ENCODE measurements around the gene GUCY2C.

DNA sequence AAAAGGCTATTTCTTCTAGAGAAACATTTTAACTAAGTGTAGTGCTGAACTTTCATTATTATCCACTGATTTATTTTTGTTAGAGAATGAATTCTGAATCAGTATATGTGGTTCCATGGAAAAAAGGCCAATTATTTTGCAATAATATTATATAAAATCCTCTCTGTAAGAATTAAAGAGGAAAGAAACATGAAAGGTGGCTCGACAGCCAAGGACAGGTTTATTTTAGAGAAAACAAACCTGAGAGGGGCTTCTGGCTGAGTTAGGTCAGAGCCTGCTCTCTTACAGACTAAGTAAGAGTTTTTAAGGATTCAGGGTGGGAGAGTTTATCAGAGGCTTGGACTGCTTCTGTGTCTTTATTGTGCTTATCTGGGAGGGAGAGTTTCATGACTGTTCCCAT, 46.7 kb upstream of the GUCY2C start:
- TF ChIP-seq POLR2A (IDR thresholded peaks at IDR 0.05) (no peak), EP300 (IDR thresholded peaks at IDR 0.05) (no peak), POLR2AphosphoS5 (IDR thresholded peaks at IDR 0.05) (no peak)
- TF ChIP-seq, protein P1, sequence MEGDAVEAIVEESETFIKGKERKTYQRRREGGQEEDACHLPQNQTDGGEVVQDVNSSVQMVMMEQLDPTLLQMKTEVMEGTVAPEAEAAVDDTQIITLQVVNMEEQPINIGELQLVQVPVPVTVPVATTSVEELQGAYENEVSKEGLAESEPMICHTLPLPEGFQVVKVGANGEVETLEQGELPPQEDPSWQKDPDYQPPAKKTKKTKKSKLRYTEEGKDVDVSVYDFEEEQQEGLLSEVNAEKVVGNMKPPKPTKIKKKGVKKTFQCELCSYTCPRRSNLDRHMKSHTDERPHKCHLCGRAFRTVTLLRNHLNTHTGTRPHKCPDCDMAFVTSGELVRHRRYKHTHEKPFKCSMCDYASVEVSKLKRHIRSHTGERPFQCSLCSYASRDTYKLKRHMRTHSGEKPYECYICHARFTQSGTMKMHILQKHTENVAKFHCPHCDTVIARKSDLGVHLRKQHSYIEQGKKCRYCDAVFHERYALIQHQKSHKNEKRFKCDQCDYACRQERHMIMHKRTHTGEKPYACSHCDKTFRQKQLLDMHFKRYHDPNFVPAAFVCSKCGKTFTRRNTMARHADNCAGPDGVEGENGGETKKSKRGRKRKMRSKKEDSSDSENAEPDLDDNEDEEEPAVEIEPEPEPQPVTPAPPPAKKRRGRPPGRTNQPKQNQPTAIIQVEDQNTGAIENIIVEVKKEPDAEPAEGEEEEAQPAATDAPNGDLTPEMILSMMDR (IDR thresholded peaks at IDR 0.05) = no peak

Data from suprapubic skin (tissue), 4 donors.